Limb (tissue), 2 donors: ENCODE data around the gene GMEB2.
"Not testable (repeated sequence)": the region's sequence is repeated elsewhere in the genome, so short reads cannot be mapped to it uniquely, and the experiment has no call there.

Source experiments
- DNase-seq, 2 donors: peaks; one replicate each; pipeline ENCODE4 v3.0.0-alpha.2; 2016; ENCODE audit errors: extremely low spot score in 2 of 2

GMEB2 gene

DNA sequence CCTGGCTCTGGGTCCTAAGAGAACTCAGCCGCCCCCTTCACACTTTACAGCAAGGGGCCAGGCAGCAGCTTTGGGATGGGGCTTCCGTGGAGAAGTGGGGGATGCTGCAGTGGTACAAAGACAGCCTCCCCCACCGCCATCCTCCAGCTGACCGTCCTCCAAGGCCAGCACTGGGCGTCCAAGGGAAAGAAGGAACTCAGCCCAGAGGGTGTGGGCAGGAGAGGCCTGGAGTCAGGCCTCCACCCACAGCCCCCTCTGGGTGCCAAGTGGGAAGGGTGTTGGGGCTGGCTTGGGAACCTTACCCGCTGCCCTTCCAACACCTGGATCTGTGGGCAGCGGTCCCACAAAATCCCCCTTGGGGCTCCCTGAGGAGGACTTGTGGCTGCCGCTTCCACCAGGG lies 13.2 kb upstream of the GMEB2 start:
- DNase-seq = no peak

DNA sequence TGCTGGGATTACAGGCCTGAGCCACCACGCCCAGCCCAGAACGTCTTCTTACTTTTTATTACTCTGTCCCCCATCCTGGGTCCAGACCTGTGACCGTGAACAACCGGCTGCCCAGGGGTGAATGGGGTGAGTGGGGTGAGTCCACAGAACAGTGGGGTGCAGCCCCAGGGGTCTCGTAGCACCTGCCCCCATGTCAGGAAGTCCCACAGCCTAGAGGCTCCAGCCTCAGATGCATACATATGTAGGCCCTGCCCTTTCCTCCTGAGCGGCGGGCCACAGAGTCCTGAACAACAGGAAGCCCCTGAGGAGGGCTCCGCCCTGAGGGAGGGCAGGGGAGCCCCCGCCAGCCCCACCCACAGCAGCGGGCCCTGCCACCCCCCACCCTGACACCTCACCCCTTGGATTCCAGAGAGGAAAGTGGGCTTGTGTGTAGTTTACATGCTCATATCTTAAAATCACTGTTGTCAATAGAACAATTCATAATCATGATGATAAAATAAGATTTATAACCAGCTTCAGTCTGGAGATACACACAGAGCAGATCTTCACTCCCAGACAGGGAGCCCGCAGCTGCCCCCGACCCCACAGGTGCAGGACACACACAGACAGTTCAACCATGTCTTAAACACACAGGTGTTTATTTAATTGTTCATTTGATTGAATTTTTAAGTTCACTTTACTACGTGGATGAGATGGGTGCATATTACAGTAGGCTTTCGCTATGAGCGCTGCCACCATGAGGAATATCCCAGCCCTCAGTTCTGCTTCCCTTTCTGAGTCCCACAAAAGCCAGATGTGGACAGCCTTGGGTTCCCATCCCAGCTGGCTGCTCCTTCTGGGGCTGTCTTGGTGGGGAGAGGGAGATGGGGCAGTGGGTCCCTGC lies 12.4 kb upstream of the GMEB2 start:
- no peak for DNase-seq

DNA sequence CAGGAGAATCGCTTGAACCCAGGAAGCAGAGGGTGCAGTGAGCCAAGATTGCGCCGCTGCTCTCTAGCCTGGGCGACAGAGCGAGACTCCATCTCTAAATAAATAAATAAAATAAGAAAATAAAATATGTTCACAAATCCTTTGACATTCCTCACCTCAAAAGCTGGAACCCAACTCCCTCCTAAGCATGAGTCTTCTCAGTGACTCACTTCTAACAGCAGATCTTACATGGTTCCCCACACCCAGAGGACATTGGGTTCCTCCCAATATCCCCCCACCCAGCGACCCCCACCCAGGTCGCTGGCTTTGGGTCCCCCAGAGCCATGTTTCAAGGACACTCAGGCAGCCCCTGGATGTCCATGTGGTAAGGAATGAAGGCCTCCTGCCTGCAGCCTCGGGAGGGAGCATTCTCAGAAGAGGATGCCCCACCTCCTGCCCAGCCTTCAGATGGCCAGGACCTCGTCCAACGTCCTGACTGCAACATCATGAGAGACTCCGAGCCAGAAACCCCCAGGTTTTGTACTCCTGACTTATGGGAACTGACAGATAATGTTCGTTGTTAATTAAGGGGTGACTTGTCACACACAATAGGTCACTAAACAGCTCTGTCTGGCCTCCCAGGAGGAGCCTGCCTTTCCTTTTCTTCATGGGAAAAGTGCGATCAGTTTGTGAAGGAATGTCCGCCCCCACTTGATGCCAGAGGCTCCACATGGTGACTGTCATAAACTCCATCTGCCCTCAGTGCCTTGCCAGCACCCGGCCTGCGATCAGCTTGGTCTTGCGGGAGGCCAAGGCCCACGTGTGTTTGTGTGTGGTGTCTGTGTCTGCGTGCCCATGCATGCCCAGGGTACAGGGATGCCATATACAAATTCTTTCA lies 10.1 kb upstream of the GMEB2 start:
- no peak for DNase-seq

DNA sequence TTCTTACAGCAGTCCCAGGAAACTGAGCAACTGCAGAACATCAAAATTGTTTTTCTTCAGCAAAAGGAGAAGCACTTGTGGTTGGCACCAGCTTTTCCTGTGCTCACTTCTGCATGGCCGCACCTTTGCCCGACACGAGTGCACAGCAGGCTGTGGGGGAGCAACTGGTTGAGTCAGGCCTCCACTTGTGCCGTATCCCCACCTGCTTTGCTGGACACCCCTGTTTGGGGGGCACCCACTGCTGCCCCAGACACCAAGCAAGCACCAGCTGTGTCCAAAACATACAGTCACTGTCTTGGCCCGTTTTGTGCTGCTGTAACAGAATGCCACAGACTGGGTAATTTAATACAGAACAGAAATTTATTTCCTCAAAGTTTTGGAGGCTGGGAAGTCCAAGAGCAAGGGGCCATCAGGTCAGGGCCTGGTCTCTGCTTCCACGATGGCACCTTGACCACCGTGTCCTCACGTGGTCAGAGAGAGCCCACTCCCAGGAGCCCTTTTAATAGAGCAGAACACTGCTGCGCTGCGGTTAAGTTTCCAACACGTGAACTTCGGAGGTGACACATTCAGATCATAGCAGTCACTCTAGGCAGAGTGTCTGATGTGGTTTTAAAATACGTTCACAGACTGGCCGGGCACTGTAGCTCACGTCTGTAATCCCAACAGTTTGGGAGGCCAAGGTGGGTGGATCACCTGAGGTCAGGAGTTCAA lies 8.7 kb upstream of the GMEB2 start:
- DNase-seq = no peak

DNA sequence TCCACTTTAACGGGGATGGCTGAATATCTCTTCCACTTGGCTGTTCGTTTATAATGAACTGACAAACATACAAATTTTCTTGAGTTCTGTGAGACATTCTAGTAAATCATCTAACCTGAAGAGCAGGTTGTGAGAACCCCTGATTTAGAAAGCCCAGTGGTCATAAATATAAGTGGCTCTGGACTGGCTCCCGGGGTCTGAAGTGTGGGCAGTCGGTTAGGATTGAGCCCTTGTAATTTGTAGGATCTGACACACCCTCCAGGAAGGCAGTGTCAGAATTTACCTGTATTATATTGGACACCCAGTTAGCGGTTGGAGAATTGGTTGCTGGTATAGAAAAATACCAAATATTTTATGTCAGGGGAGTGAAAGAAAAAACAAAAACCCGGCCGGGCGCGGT lies 6.8 kb upstream of the GMEB2 start:
- DNase-seq = no peak

DNA sequence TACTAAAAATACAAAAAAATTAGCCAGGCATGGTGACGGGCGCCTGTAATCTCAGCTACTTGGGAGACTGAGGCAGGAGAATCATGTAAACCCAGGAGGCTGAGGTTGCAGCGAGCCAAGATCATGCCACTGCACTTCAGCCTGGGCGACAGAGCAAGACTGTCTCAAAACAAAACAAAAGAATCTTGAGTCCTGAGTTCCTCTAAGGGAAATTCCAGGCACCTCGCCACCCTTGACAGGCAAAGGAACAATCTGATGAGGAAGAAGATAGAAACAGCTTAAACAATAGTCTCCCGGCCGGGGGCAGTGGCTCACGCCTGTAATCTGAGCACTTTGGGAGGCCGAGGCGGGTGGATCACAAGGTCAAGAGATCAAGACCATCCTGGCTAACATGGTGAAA lies 4.5 kb upstream of the GMEB2 start:
- not testable (repeated sequence) for DNase-seq

DNA sequence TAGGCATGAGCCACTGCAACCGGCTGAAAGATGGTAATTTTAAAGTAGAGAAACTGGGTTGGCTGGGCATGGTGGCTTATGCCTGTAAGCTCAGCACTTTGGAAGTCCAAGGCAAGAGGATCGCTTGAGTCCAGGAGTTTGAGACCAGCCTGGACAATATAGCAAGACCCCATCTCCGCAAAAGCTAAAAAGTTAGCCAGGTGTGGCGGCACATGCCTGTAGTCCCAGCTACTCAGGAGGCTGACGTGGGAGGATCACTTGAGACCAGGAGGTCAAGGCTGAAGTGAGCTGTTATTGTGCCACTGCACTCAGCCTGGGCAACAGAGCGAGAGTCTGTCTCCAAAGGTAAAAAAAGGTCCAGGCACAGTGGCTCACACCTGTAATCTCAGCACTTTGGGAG lies 4.1 kb upstream of the GMEB2 start:
- not testable (repeated sequence) for DNase-seq

DNA sequence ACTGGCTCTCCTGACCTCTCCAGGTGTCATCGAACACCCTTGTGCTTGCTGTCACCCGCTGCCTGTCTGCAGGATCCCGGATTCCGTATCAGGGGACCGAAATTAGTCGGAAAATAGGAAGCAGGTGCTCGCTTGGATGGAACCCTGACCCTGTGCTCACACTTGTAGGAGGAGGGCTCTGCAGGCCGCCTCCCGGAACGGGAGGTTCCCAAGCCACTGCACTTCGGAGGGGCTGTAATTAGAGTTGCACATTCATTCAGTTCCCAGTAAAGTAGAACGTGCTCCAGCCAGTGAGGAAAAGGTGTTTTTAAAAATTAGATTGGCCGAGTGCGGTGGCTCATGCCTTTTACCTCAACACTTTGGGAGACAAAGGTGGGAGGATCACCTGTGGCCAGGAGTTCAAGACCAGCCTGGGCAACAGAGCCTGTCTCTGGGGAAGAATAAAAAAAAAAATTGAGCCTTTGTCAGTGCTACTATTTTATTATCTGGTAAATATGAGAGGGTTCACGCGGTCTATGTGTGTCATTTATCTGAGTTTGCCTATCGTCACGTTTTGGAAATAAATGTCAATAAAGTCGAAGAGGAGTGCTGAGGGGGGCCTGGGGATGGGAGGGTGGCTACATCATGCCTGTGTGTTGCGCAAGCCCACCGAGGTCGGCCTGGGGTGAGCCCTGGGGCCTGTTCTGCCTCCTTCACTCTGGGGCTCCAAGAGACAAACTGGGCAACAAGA lies 1.5 kb upstream of the GMEB2 start:
- DNase-seq = peak; percentile 59 to 64

DNA sequence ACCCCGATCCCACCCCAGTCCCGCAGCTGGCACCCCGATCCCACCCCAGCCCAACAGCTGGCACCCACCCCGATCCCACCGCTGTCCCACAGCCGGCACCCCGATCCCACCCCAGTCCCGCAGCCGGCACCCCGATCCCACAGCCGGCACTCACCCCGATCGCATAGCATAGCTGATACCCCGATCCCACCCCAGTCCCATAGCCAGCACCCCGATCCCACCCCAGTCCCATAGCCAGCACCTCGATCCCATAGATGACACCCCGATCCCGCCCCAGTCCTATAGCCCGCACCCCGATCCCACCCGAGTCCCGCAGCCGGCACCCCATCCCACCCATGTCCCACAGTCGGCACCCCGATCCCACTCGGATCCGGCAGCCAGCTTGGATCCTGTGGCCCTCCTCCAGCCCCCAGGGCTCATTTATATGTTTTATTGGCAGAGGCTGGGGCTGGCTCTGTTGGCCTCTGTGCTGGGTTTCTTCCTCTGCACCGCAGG lies 897 bp upstream of the GMEB2 start:
- peak in 1 of 2 donors; percentile 44 for DNase-seq

DNA sequence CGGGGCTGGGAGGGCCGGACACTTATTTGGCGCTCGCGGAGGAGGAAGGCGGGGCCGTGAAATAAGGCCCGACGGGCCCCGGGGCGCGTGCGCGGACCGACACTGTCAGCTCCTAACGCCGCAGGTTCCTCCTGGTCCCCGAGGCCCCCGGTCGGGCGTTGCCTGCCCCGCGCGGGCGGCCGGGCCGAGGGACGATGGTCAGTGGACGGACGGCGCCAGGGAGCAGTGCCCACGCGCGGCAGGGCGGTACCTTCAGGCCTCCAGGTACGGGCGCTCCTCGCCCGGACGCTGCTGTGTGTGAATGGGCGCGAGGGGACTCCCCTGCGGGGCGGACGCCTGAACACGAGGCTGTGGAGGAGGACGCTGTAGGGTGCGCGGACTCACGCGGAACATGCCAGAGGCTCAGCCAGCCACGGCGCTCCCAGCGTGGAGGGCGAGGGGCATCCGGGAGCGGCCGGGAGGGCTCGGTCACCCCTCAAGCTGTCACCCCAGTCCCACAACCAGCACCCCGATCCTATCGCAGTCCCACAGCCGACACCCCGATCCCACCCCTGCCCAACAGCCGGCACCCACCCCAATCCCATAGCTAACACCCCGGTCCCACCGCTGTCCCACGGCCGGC lies 339 bp upstream of the GMEB2 start:
- peak; percentile 94 to 97 for DNase-seq

DNA sequence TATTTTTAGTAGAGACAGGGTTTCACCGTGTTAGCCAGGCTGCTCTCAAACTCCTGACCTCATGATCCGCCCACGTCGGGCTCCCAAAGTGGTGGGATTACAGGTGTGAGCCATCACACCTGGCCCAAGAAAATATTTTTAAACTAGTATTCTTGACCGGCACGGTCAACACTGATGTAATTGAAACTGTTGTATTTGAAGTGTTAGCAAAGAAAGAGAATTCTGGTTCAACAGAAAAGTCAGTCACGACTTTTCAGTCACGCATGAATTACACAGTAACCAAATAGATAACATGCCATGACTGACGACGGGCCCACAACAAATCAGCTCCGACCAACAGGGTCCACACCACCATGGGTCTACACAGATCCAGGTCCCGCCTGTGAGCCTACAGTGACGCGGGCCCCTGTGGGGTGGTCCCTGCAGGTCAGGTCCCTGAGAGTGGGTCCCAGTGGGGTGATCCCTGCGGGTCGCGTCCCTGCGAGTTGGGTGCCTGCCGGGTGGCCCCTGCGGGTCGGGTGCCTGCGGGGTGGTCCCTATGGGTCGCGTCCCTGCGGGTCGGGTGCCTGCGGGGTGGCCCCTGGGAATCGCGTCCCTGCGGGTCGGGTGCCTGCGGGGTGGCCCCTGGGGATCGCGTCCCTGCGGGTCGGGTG lies 1.0 kb downstream of the GMEB2 start:
- DNase-seq = peak in 1 of 2 donors; percentile 67

DNA sequence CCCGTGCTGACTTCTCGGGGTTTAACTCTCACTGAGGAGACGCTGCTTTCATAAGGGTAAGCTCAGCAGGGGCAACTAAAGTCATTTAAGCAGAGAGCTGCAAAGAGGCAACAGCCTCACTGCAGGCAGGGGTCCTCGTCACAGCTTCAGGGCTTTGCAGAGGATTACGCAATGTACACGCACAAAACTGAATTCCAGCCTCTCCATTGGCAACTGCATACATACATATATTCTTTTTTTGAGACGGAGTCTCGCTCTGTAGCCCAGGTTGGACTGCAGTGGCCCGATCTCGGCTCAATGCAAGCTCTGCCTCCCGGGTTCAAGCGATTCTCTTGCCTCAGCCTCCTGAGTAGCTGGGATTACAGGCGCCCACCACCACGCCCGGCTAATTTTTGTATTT lies 2.4 kb downstream of the GMEB2 start:
- no peak for DNase-seq

DNA sequence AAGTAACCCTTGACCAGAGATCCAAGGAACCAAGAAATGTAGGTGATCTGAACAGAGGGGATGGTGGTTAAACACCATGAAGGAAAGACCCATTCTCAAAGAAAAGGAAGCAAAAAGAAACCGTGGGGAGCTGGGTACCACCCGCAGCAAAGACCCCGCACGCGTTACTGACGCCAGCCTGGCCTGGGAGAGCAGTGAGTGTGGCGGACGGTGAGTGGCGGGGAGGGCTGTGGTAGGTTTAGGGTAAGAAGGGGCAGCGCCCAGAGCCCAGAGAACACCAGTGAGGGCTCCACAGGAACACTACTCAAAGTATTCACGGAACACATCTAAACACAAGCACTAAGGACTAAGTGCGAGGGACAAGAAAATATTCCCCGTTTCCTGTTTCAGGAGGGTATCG lies 4.2 kb downstream of the GMEB2 start:
- no peak for DNase-seq

DNA sequence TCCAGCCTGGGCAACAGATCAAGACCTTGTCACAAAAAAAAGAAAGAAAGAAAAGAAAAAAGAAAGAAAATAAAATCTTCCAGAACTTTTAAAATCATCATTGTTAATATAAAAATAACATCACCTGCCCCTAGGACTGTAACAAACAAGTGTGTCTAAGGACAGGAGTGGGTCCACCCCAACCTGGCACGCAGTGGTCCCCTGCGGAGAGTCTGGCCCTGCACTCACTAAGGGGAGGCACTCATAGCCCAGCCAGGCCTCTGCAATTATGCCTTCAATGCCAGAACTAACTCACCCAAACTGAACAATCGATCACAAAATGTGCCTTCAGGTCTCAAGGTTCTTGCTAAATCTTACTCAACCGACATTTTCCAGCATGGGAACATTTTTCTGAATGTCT lies 4.8 kb downstream of the GMEB2 start:
- DNase-seq = no peak

DNA sequence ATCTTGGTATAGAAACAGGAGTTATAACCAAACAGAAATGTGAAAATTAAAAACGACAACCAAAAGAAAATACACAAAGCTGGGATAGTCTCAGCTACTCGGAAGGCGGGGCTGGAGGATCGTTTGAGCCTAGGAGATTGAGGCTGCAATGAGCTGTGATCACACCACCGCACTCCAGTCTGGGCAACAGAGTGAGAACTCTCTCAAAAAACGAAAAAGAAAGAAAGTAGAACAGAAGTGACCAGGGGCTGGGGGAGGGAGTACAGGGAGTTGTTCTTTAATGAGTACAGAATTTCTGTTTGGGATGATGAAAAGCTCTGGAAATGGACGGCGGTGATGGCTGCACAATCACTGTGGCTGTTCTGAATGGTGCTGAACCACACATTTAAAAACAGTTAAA lies 5.9 kb downstream of the GMEB2 start:
- no peak for DNase-seq

DNA sequence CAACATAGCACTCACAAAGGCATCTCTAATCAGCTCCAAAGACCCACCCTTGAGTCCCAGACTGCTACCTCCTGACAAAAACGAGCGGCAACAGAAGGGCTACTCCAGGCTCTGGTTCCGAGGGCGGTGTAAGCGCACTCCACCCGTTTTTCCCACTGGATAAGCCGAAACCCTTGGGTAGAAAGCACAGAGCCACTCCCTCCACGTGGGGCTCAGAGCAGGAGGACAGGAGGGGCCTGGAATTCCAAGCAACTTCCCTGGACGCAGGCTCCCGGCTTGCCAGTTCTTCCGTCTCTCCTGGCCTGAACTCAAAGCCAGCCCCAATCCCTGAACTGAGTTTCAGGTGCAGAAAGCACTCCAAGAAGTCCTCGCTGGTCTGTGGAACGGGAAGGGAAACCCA lies 7.4 kb downstream of the GMEB2 start:
- DNase-seq = no peak

DNA sequence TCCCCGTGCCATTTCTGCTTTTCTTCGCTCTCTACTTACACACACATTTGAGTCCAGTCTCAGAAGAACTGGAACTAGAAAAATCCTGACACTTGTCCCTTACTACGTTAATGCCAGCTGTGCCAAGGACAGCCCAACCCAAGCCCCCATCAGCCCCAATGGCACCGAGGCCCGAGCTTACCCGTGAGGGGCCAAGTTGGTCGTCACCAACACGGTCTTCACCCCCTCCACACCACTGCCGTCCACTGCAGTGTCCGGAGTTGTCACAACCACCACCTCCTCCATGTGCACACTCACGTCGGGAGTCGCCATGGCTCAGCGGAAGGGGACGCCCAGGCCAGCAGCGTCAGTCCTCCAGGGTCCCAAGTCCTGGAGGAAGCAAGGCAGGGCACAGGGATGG lies 7.8 kb downstream of the GMEB2 start:
- DNase-seq = no peak

DNA sequence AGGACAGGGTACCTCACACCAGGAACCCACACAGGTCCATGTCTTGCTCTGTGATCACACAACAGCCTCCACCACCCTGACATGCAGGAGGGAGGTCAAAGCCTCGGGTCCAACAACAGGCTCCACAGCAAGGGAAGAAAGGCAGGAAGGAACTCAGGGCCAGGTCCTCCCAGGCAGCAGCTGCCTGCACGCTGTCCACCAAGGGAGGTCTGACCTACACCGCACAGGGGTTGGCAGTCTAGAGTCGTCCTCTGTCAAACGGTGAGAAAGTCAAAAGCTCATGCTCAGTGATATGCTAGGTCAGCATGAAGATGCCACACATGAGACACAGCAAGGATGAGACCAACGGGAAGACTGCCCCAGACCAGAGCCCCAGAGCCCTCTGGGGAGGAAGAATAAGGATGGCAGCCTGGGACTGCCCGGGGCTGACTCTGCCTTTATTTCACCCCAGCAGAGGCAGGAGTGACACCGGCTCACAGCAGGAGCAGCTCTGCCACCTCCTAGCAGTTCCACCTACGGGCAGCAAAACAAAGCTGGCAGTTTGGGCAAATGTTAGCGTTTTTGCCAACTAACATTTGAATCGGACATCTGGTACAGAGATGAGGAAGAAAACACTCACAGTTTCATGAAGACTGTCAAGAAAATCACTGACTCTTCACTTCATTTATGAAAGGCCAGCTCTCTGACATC lies 8.5 kb downstream of the GMEB2 start:
- DNase-seq = no peak

DNA sequence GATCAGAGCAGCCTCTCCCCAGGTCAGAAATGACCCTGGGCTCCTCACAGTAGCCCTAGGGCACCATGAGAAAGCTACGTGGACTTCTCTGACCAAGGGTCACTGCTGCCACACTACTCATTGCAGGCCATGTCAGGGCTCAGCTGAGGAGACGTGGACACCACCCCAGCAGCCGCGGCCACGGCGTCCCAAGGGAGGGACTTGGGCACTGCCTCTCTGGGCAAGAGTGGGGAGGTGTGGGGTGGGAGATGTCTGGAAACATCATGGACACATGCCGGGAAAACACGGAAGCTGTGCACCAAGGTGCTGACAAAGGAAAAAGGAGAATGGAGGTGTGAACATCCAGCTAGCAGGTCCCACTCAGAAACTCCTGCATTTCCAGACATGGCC lies 9.0 kb downstream of the GMEB2 start:
- DNase-seq = no peak
